Mucosa of descending colon (tissue), 3 donors: ENCODE measurements around the gene CENPN. TPM values are rescaled to one million over a fixed set of nuclear protein-coding genes. Genes with fewer than 3 reads are reported as not detected.

Experiments used
- ATAC-seq: fragments of 200-7000 bp; cut with Tn5 transposase; one replicate; pipeline ENCODE4 v1.9.1; 2020; ENCODE audit warnings: mild to moderate bottlenecking, moderate library complexity
- DNase-seq, 3 donors: peaks; one replicate each; pipeline ENCODE4 v3.0.0-alpha.2; 2020
- H3K36me3 ChIP-seq: fragments of 200-600 bp; one replicate; pipeline ENCODE4 v1.8.0; 2021; ENCODE audit warnings: low read depth, mild to moderate bottlenecking
- H3K4me1 ChIP-seq: fragments of 200-600 bp; one replicate; pipeline ENCODE4 v1.8.0; 2021; ENCODE audit warnings: low read depth, mild to moderate bottlenecking
- H3K4me3 ChIP-seq: fragments of 200-600 bp; one replicate; pipeline ENCODE4 v1.8.0; 2021; ENCODE audit warnings: mild to moderate bottlenecking
- H3K9me3 ChIP-seq: fragments of 200-600 bp; one replicate; pipeline ENCODE4 v1.8.0; 2021; ENCODE audit warnings: mild to moderate bottlenecking
- CTCF ChIP-seq: fragments of 200-600 bp; IDR thresholded peaks from one replicate; pipeline ENCODE4 v1.8.0; 2022; ENCODE audit warnings: antibody characterized with exemption, mild to moderate bottlenecking
- intact Hi-C, 2 donors: fragments of 100-400 bp; cut with DNase I in 1 of 2; cut with micrococcal nuclease in 1 of 2; formaldehyde crosslinking; loops; one replicate each; pipeline versions ENCODE4 v1.11.0 to v1.11.1; 2022; cut with DNase I, micrococcal nuclease
- total RNA-seq, 3 donors: library from RNA; stranded (reverse); fragmentation: NEBNext Ultra II Directional in 2 of 3; extraction: Animal tissue kit (Norgen Biotek cat#: 25700) in 2 of 3; gene quantifications; one replicate each; pipeline versions ENCODE4 v1.2.1 to v1.2.4, GENCODE V29; 2021 to 2023
- donor health status: DM: no; HTN: no; CAD: no; lungs with moderate emphysema.
- donor health status: DM: no; HTN: no; CAD: no.
- donor health status: DM: no; HTN: yes; CAD: no.

The CENPN gene
- total RNA-seq, 3 donors from 2014 or later, result 7.1 to 13.4 (median 7.6) TPM

- intact Hi-C loops, result no loop called here
- TF ChIP-seq CTCF, result no peak
- peaks cover 4% of the 10 kb centered on the region for H3K4me1 ChIP-seq
- H3K4me3 ChIP-seq, result no peak overlapping the region
- ATAC-seq, result no peak
- H3K36me3 ChIP-seq, result no peaks in the 10 kb centered on the region
- no peak for DNase-seq
- no peaks in the 10 kb centered on the region for H3K9me3 ChIP-seq
These were observed 21.4 kb upstream of the CENPN start for GRCh38 chr16:80985611-80986010.

GRCh38 chr16:80986557-80986956 lies 20.5 kb upstream of the CENPN start:
- ATAC-seq (no peak), DNase-seq (no peak)
- no peaks in the 10 kb centered on the region for H3K9me3 ChIP-seq
- no peaks in the 10 kb centered on the region for H3K36me3 ChIP-seq
- H3K4me1 ChIP-seq, result peaks cover 4% of the 10 kb centered on the region
- no peak overlapping the region for H3K4me3 ChIP-seq
- intact Hi-C loops, result no loop called here
- no peak for TF ChIP-seq CTCF

GRCh38 chr16:80988756-80989155 lies 18.3 kb upstream of the CENPN start:
- intact Hi-C loops, result no loop called here
- H3K9me3 ChIP-seq, result no peaks in the 10 kb centered on the region
- no peak for TF ChIP-seq CTCF
- DNase-seq, result no peak
- ATAC-seq, result no peak
- H3K36me3 ChIP-seq, result no peaks in the 10 kb centered on the region
- no peak overlapping the region for H3K4me3 ChIP-seq
- H3K4me1 ChIP-seq, result no peaks in the 10 kb centered on the region

GRCh38 chr16:80989801-80990200 lies 17.2 kb upstream of the CENPN start:
- Histone ChIP-seq H3K4me3 (no peak overlapping the region), H3K9me3 (no peaks in the 10 kb centered on the region), H3K4me1 (no peaks in the 10 kb centered on the region), H3K36me3 (no peaks in the 10 kb centered on the region)
- TF ChIP-seq CTCF, result no peak
- intact Hi-C loops, result no loop called here
- peak; percentile 25 for ATAC-seq
- no peak for DNase-seq

GRCh38 chr16:80990577-80990976 lies 16.4 kb upstream of the CENPN start:
- Histone ChIP-seq H3K4me3 (no peak overlapping the region), H3K36me3 (no peaks in the 10 kb centered on the region), H3K4me1 (no peaks in the 10 kb centered on the region), H3K9me3 (no peaks in the 10 kb centered on the region)
- intact Hi-C loops, result no loop called here
- DNase-seq (no peak), ATAC-seq (no peak)
- TF ChIP-seq CTCF, result no peak

- Histone ChIP-seq H3K36me3 (no peaks in the 10 kb centered on the region), H3K9me3 (no peaks in the 10 kb centered on the region), H3K4me3 (no peak overlapping the region), H3K4me1 (no peaks in the 10 kb centered on the region)
- intact Hi-C loops, result no loop called here
- DNase-seq (no peak), ATAC-seq (no peak)
- no peak for TF ChIP-seq CTCF
These were observed 16.0 kb upstream of the CENPN start for GRCh38 chr16:80990978-80991377.
